ENCODE measurements around the gene STX1A.

The STX1A gene

DNA sequence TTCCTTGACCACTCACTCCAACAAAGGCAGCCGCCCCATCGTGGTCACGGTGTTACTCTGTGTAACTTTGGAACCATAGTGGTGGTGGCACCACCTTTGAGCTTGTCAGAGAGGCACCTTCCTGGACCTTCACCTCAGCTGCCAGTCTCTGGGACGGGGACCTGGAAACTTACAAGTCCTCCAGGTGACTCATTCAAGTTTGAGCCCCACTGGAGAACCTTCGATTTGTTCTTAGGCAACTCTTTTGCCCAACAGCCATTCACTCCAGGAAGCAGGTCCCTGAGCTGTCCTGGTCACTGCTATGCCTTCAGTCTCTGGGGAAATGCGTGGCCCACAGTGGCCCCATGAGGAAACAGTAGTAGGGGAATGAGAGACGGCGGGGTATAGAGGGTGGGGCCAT, 17.2 kb downstream of the STX1A start:
- no peaks in the 10 kb centered on the region for H3K9me3 ChIP-seq (ENCODE audit: control insufficient read depth in 1 of 2, low read length in 2 of 2)
- H3K27me3 ChIP-seq (ENCODE audit: control insufficient read depth in 1 of 2, insufficient read depth in 2 of 2, low read length in 2 of 2): no peaks in the 10 kb centered on the region
- peak overlapping the region; percentile 4 for H3K27ac ChIP-seq (ENCODE audit: low read depth, low read length)
- H3K4me1 ChIP-seq (ENCODE audit: control insufficient read depth in 1 of 2, insufficient read depth in 2 of 2, low read length in 2 of 2): peaks cover 24 to 28% of the 10 kb centered on the region in 2 donors
- H3K9ac ChIP-seq (ENCODE audit: low read depth in 1 of 2, low read length in 2 of 2): no peak overlapping the region
- H3K36me3 ChIP-seq (ENCODE audit: control insufficient read depth in 1 of 2, insufficient read depth in 2 of 2, low read length in 2 of 2): peaks cover 6 to 19% of the 10 kb centered on the region in 2 donors
- no peak overlapping the region for H3K4me3 ChIP-seq (ENCODE audit: low read depth in 1 of 2, low read length in 2 of 2)

DNA sequence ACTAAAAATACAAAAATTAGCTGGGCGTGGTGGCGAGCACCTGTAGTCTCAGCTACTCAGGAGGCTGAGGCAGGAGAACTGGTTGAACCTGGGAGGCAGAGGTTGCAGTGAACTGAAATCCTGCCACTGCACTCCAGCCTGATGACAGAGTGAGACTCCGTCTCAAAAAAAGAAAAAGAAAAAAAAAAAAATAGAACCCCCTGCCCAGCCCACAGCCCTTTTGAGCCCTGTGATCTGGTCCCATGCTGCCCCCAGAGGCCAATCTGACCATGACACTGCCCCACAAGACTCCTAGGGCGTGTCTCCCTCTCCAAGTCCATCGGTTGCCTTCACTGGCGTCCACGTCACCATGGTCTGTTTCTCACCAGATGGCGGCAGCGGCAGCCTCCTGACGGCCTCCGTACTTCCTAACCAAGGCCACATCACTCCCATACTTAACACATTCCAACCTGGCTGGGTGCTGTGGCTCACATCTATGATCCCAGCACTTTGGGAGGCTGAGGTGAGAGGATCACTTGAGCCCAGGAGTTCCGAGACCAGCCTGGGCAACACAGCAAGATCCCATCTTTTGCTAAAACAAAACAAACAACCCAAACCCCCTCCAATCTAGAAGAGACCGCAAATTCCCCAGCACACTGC, 18.0 kb downstream of the STX1A start:
- H3K4me3 ChIP-seq (ENCODE audit: low read depth in 1 of 2, low read length in 2 of 2): no peak overlapping the region
- H3K27ac ChIP-seq (ENCODE audit: low read depth, low read length): no peak overlapping the region
- no peak overlapping the region for H3K9ac ChIP-seq (ENCODE audit: low read depth in 1 of 2, low read length in 2 of 2)
- no peaks in the 10 kb centered on the region for H3K9me3 ChIP-seq (ENCODE audit: control insufficient read depth in 1 of 2, low read length in 2 of 2)
- H3K27me3 ChIP-seq (ENCODE audit: control insufficient read depth in 1 of 2, insufficient read depth in 2 of 2, low read length in 2 of 2): no peaks in the 10 kb centered on the region
- H3K4me1 ChIP-seq (ENCODE audit: control insufficient read depth in 1 of 2, insufficient read depth in 2 of 2, low read length in 2 of 2): peaks cover 18 to 22% of the 10 kb centered on the region in 2 donors
- peaks cover 7 to 26% of the 10 kb centered on the region in 2 donors for H3K36me3 ChIP-seq (ENCODE audit: control insufficient read depth in 1 of 2, insufficient read depth in 2 of 2, low read length in 2 of 2)

DNA sequence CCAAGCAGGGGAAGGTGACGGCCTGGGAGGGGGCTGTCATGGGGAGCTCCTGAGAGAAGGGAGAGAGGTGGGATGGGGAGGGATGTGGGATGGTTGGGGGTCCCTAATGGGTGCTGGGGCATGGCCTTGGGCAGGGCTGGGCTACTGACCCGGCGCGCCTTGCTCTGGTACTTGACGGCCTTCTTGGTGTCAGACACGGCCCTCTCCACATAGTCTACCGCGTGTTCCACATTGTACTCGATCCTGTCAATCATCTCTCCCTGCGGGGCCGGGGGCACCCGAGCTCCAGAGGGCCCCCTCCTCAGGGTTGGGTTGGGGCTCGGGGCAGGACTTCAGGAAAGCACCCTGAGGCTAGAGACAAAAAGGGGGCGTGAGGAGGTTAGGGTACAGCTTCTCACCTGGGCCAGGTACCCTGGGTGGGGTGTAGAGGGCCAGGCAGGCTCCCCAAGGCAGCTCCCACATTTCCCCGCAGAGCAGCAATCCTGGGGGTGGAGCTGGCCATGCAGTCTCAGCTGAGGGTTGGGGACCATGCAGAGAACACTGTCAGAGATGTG, 18.8 kb downstream of the STX1A start:
- Histone ChIP-seq H3K9me3 (ENCODE audit: control insufficient read depth in 1 of 2, low read length in 2 of 2) (no peaks in the 10 kb centered on the region), H3K4me1 (ENCODE audit: control insufficient read depth in 1 of 2, insufficient read depth in 2 of 2, low read length in 2 of 2) (peaks cover 18 to 22% of the 10 kb centered on the region in 2 donors), H3K4me3 (ENCODE audit: low read depth in 1 of 2, low read length in 2 of 2) (no peak overlapping the region), H3K27ac (ENCODE audit: low read depth, low read length) (no peak overlapping the region), H3K36me3 (ENCODE audit: control insufficient read depth in 1 of 2, insufficient read depth in 2 of 2, low read length in 2 of 2) (peaks cover 15 to 34% of the 10 kb centered on the region in 2 donors), H3K27me3 (ENCODE audit: control insufficient read depth in 1 of 2, insufficient read depth in 2 of 2, low read length in 2 of 2) (no peaks in the 10 kb centered on the region), H3K9ac (ENCODE audit: low read depth in 1 of 2, low read length in 2 of 2) (no peak overlapping the region)

DNA sequence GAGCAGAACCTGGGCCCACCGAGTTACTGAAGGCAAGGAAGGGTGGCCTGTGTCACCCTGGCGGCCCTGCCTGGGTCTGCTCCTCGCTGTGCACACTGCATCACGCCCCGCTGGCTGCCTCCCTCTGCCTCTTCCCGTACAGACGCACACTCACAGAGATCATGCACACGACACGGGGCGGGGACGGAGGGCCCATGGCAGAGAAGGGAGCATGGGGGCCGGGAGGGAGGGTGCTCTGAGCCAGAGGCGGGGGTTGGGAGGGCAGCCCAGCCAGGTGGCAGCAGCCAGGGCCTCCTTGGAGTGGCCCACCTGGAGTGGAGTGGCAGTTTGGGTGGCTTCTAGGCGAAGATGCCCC, 19.4 kb downstream of the STX1A start:
- H3K4me3 ChIP-seq (ENCODE audit: low read depth in 1 of 2, low read length in 2 of 2): no peak overlapping the region
- H3K9ac ChIP-seq (ENCODE audit: low read depth in 1 of 2, low read length in 2 of 2): no peak overlapping the region
- no peaks in the 10 kb centered on the region for H3K27me3 ChIP-seq (ENCODE audit: control insufficient read depth in 1 of 2, insufficient read depth in 2 of 2, low read length in 2 of 2)
- H3K9me3 ChIP-seq (ENCODE audit: control insufficient read depth in 1 of 2, low read length in 2 of 2): no peaks in the 10 kb centered on the region
- peaks cover 18 to 22% of the 10 kb centered on the region in 2 donors for H3K4me1 ChIP-seq (ENCODE audit: control insufficient read depth in 1 of 2, insufficient read depth in 2 of 2, low read length in 2 of 2)
- no peak overlapping the region for H3K27ac ChIP-seq (ENCODE audit: low read depth, low read length)
- H3K36me3 ChIP-seq (ENCODE audit: control insufficient read depth in 1 of 2, insufficient read depth in 2 of 2, low read length in 2 of 2): peaks cover 17 to 39% of the 10 kb centered on the region in 2 donors

DNA sequence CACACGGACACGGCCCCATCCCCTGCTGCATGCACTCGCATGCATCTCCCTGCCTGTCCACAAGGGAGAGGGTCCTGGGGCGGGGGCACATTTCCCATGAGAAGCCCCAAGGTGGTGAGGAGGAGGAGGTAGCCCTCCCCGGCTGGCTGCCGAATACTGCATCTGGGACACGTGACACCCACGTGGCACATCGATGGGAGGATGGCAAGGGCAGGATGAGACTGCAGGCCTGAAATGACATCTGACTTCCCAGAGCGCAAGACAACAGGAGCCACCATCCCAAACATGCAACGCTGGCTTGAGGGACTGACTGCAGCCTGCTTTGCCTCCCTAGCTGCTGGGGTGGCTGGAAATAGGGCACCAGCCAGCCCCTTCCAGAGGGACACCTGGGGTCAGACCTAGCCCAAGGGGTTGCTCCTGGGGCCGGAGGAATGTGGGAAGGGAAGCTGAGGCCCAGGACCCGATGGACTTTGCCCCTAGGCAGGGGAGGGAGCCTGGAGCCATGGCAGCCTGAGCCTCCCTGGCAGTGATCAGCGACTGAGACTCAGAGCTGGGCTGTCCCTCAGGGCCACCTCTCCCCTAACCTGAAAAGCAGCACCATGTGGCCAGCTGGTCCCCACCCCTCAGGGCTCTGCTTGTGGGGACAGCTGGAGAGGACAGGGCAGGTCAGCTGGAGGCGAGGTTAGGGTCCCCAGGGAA, 19.9 kb downstream of the STX1A start:
- H3K9ac ChIP-seq (ENCODE audit: low read depth in 1 of 2, low read length in 2 of 2): no peak overlapping the region
- peaks cover 17 to 45% of the 10 kb centered on the region in 2 donors for H3K36me3 ChIP-seq (ENCODE audit: control insufficient read depth in 1 of 2, insufficient read depth in 2 of 2, low read length in 2 of 2)
- no peaks in the 10 kb centered on the region for H3K27me3 ChIP-seq (ENCODE audit: control insufficient read depth in 1 of 2, insufficient read depth in 2 of 2, low read length in 2 of 2)
- peaks cover 18 to 21% of the 10 kb centered on the region in 2 donors for H3K4me1 ChIP-seq (ENCODE audit: control insufficient read depth in 1 of 2, insufficient read depth in 2 of 2, low read length in 2 of 2)
- no peak overlapping the region for H3K4me3 ChIP-seq (ENCODE audit: low read depth in 1 of 2, low read length in 2 of 2)
- H3K9me3 ChIP-seq (ENCODE audit: control insufficient read depth in 1 of 2, low read length in 2 of 2): no peaks in the 10 kb centered on the region
- no peak overlapping the region for H3K27ac ChIP-seq (ENCODE audit: low read depth, low read length)

DNA sequence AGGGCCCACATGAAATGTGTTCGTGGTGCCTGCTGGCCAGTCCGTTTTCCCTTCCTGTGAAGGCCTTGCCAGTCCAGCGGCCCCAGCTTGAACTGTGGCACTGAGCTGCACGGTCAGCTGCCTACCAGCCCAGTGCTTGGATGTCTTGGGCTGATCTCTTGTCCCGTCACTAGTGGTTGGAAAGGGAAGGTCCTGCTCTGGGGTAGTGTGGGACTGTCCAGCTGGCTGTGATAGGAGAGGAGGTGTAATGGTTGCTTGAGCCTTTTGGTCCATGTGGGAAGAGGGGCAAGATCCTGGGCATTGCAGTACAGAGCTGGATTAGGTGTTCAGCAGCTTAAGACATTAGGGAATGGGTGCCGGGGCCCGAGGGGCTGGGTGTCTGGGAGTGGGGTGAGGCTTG, 21.1 kb downstream of the STX1A start:
- Histone ChIP-seq H3K36me3 (ENCODE audit: control insufficient read depth in 1 of 2, insufficient read depth in 2 of 2, low read length in 2 of 2) (peaks cover 27 to 56% of the 10 kb centered on the region in 2 donors), H3K9me3 (ENCODE audit: control insufficient read depth in 1 of 2, low read length in 2 of 2) (no peaks in the 10 kb centered on the region), H3K27ac (ENCODE audit: low read depth, low read length) (no peak overlapping the region), H3K9ac (ENCODE audit: low read depth in 1 of 2, low read length in 2 of 2) (no peak overlapping the region), H3K4me1 (ENCODE audit: control insufficient read depth in 1 of 2, insufficient read depth in 2 of 2, low read length in 2 of 2) (peaks cover 13 to 16% of the 10 kb centered on the region in 2 donors), H3K4me3 (ENCODE audit: low read depth in 1 of 2, low read length in 2 of 2) (no peak overlapping the region), H3K27me3 (ENCODE audit: control insufficient read depth in 1 of 2, insufficient read depth in 2 of 2, low read length in 2 of 2) (no peaks in the 10 kb centered on the region)

DNA sequence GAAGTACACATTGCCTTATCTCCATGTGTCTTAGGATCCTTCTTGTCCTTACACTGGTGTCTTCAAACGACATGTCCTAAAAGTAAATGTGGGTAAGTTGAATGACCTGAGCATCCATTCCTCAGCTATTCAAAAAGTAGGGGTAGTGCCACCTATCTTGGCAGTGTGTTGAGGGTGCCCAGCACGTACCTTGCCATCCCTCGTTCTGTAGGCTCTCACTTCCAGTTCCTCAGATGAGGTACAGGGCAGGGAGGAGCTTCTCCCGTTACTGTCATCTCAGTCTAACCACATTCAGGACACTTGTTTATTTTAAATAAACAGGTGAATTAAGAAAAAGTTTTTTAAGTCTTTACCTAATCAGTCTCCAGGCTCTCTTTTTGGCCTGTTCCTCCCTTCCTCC, 23.1 kb downstream of the STX1A start:
- no peak overlapping the region for H3K9ac ChIP-seq (ENCODE audit: low read depth in 1 of 2, low read length in 2 of 2)
- H3K36me3 ChIP-seq (ENCODE audit: control insufficient read depth in 1 of 2, insufficient read depth in 2 of 2, low read length in 2 of 2): peaks cover 42 to 76% of the 10 kb centered on the region in 2 donors
- no peak overlapping the region for H3K27ac ChIP-seq (ENCODE audit: low read depth, low read length)
- H3K4me3 ChIP-seq (ENCODE audit: low read depth in 1 of 2, low read length in 2 of 2): no peak overlapping the region
- H3K27me3 ChIP-seq (ENCODE audit: control insufficient read depth in 1 of 2, insufficient read depth in 2 of 2, low read length in 2 of 2): no peaks in the 10 kb centered on the region
- H3K4me1 ChIP-seq (ENCODE audit: control insufficient read depth in 1 of 2, insufficient read depth in 2 of 2, low read length in 2 of 2): no peaks in the 10 kb centered on the region
- H3K9me3 ChIP-seq (ENCODE audit: control insufficient read depth in 1 of 2, low read length in 2 of 2): no peaks in the 10 kb centered on the region

DNA sequence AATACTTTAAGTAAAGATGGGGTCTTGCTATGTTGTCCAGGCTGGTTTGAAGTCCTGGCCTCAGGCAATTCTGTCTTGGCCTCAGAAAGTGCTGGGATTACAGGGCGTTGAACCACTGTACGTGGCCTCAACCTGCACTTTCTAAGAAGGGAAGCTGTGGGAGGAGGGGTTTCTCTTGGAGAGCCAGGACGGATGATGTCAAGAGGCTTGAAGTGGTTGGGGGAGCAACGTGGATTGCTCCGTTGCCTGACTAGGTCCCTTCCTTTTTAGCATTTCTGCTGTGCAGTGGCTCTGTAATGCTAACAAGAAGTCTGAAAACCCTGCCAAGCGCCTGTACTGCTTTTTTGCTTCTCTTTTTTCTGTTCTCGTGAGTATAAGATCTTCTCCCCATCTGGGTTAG, 28.8 kb downstream of the STX1A start:
- H3K36me3 ChIP-seq (ENCODE audit: control insufficient read depth in 1 of 2, insufficient read depth in 2 of 2, low read length in 2 of 2): peaks cover 38 to 87% of the 10 kb centered on the region in 2 donors
- H3K4me1 ChIP-seq (ENCODE audit: control insufficient read depth in 1 of 2, insufficient read depth in 2 of 2, low read length in 2 of 2): no peaks in the 10 kb centered on the region
- no peaks in the 10 kb centered on the region for H3K9me3 ChIP-seq (ENCODE audit: control insufficient read depth in 1 of 2, low read length in 2 of 2)
- H3K27ac ChIP-seq (ENCODE audit: low read depth, low read length): no peak overlapping the region
- H3K27me3 ChIP-seq (ENCODE audit: control insufficient read depth in 1 of 2, insufficient read depth in 2 of 2, low read length in 2 of 2): no peaks in the 10 kb centered on the region
- H3K9ac ChIP-seq (ENCODE audit: low read depth in 1 of 2, low read length in 2 of 2): no peak overlapping the region
- H3K4me3 ChIP-seq (ENCODE audit: low read depth in 1 of 2, low read length in 2 of 2): no peak overlapping the region

DNA sequence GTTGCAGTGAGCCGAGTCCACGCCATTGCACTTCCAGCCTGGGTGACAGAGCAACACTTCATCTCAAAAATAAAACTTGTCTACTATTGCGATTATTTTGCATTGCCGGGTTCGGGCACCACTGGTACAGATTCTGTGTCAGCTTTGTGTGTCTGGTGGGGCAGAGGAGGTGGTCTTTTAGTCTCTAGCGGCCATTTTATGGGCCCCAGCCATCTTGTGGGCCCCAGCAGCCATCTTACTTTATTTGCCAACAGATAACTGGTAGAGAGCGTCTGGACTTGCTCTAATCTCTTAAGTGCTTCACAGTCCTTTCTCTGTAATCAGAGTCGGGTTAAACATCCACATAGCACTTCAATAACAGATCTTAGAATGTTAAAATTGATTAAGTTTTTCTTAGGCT, 31.2 kb downstream of the STX1A start:
- Histone ChIP-seq H3K4me1 (ENCODE audit: control insufficient read depth in 1 of 2, insufficient read depth in 2 of 2, low read length in 2 of 2) (peaks cover 0 to 4% of the 10 kb centered on the region in 2 donors), H3K9ac (ENCODE audit: low read depth in 1 of 2, low read length in 2 of 2) (no peak overlapping the region), H3K9me3 (ENCODE audit: control insufficient read depth in 1 of 2, low read length in 2 of 2) (no peaks in the 10 kb centered on the region), H3K36me3 (ENCODE audit: control insufficient read depth in 1 of 2, insufficient read depth in 2 of 2, low read length in 2 of 2) (peaks cover 25 to 64% of the 10 kb centered on the region in 2 donors), H3K27me3 (ENCODE audit: control insufficient read depth in 1 of 2, insufficient read depth in 2 of 2, low read length in 2 of 2) (no peaks in the 10 kb centered on the region), H3K27ac (ENCODE audit: low read depth, low read length) (no peak overlapping the region), H3K4me3 (ENCODE audit: low read depth in 1 of 2, low read length in 2 of 2) (no peak overlapping the region)

DNA sequence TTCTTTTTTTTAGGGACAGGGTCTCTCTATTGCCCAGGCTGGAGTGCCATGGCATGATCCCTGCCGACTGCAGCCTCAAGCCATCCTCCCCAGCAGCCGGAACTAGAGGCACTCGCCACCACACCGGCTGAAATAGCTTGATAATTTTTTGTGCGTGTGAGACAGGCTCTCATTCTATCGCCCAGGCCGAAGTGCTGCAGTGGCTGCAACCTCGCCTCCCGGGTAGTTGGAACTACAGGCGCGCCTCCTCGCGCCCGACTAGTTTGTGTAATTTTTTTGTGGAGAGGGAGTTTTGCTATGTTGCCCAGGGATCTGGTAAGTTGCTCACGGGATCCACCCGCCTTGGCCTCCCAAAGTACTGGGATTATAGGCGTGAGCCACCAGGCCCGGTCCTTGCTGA, 34.2 kb downstream of the STX1A start:
- Histone ChIP-seq H3K4me1 (ENCODE audit: control insufficient read depth in 1 of 2, insufficient read depth in 2 of 2, low read length in 2 of 2) (peaks cover 16 to 24% of the 10 kb centered on the region in 2 donors), H3K36me3 (ENCODE audit: control insufficient read depth in 1 of 2, insufficient read depth in 2 of 2, low read length in 2 of 2) (peaks cover 11 to 34% of the 10 kb centered on the region in 2 donors), H3K27me3 (ENCODE audit: control insufficient read depth in 1 of 2, insufficient read depth in 2 of 2, low read length in 2 of 2) (no peaks in the 10 kb centered on the region), H3K9me3 (ENCODE audit: control insufficient read depth in 1 of 2, low read length in 2 of 2) (no peaks in the 10 kb centered on the region), H3K4me3 (ENCODE audit: low read depth in 1 of 2, low read length in 2 of 2) (no peak overlapping the region), H3K27ac (ENCODE audit: low read depth, low read length) (no peak overlapping the region), H3K9ac (ENCODE audit: low read depth in 1 of 2, low read length in 2 of 2) (no peak overlapping the region)
